Measurements from ENCODE around the gene TSPAN16.

Gene TSPAN16

DNA sequence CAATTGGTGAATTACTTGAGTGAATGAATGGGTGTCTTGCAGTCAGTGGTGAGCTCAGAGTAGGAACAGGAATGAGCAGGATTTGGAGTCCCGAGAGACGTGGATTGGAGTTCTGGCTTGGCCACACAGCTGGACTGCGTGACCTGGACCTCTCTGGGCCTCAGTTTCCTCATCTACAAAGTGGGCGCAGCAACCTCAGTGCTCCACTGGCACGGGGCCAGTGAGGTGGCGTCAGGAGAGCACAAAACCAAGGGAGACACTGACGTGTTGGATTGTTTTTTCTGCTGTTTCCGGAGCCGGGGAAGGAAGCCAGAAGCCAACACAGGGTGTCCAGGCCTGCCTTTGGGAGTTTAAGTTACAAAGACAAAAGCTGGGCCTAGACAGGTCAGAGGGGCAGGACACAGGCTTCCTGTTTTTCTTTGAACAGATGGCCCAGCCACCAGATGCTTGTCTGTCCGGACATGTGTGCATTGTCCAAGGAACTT is 27.1 kb upstream of the TSPAN16 start:
- FAIRE-seq = no peak

DNA sequence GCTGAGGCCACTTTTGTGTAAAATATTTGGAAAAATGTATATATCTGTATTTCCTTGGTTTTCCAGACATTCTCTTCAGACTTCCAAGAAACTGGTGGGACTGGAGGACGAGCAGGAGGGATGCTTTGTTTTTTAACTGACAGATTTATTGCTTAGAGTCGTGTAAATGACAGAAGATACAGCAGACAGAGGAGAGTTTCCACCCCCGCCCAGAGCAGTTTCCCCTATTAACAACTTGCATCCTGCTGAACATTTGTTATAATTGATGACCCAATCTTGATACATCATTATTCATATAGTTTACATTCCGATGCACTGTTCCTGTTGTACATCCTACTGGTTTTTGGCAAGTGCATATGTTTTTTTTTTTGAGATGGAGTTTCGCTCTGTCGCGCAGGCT is 26.6 kb upstream of the TSPAN16 start:
- DNase-seq (ENCODE audit: low spot score) = no peak
- FAIRE-seq = no peak

More for the DNA sequence above, 27.1 kb upstream of the TSPAN16 start:
- no peak for DNase-seq (ENCODE audit: low spot score)

DNA sequence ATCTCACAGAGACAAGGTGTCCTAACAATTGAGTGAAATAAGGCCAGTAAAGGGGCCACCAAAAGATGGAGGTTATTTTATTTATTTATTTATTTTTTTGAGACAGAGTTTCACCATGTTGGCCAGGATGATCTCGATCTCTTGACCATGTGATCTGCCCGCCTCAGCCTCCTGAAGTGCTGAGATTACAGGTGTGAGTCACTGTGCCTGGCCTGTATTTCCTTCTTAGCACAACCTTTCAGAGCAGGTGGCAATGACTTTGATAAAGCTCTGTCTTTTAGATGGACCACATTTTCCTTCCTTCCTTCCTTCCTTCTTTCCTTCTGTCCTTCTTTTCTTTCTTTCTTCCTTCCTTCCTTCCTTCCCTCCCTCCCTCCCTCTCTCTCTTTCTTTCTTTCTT is 22.7 kb upstream of the TSPAN16 start:
- DNase-seq (ENCODE audit: low spot score) (no peak), FAIRE-seq (no peak)

DNA sequence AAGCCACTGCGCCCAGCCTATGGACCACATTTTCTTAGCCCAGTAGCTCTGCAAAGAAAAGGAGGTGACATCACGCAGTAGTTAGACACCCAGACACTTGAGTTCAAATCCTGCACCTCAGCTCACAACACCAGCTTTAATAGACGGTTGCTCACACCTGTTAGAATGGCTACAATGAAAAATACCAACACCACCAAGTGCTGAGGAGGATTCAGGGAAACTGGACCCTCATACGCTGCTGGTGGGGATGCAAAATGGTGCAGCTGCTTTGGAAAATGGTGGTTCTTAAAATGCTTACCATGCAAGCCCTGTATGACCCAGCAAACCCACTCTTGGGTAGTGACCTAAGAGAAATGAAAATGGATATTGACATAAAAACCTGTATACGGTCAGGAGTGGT is 22.0 kb upstream of the TSPAN16 start:
- no peak for FAIRE-seq

DNA sequence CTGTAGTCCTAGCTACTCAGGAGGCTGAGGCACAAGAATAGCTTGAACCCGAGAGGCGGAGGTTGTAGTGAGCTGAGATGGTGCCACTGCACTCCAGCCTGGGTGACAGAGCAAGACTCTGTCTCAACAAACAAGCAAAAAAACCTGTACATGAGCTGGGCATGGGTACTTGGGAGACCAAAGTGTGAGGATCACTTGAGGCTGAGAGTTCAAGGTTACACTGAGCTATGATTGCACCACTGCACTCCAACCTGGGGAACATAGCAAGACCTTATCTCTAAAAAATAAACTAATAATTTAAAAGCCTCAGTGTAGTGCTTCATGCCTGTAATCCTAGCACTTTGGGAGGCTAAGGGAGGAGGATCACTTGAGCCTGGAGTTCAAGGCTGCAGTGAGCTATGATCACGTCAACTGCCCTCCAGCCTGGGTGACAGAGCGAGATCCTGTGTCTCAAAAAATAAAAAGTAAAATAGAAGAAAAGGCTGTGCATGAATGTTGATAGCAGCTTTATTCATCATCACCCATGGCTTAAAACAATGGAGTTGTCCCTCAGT is 21.4 kb upstream of the TSPAN16 start:
- FAIRE-seq (no peak), DNase-seq (ENCODE audit: low spot score) (no peak)

More for the DNA sequence above, 22.0 kb upstream of the TSPAN16 start:
- no peak for DNase-seq (ENCODE audit: low spot score)

DNA sequence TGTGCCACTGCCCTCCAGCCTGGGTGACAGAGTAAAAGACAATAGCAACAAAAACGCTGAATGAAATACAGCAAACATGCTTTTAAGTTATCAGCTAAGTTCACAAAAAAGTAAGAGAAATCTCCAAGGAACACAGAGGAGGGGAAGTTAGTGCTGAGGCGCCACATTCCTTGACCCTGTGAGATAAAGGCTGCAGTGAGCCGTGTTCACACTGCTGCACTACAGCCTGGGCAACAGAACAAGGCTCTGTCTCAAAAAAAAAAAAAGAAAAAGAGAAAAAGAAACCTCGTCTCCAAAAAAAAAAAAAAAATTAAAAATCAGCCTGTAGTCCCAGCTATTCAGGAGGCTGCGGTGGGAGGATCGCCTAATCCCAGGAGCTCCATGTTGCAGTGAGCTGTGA is 17.3 kb upstream of the TSPAN16 start:
- DNase-seq (ENCODE audit: low spot score) (no peak), FAIRE-seq (no peak)

DNA sequence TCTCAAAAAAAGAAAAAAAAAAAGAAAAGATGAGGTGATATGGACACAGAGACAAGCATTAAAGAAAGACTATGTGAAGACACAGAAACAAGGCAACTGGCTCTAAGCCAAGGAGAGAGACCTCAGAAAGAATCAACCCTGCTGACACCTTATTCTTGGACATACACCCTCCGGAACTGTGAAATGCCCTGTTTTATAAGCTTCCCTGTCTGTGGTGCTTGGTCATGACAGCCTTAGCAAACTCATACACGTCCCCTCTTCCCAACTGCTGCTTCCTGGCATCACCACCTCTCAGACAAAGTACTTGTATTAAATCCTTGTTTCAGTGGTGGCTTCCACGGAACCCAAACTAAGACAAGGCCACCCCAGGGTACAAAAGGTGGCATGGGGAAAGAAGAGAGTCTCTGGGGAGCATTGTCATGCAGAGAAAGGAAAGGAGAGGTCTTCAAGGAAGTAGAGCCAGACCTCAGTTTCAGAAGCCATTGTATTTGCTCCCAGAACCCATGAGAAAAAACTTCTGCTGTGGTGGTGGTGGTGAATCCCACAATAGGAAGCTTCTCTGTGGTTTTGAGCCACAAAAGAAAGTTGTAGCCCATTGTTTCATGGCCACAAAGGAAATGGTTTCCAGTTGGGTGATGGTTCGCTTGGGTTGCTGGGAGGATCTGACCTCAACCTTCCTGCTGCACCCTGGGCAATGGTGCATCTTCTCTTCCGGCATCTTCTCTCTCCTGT is 16.3 kb upstream of the TSPAN16 start:
- FAIRE-seq (no peak), DNase-seq (ENCODE audit: low spot score) (peak; percentile 20)

DNA sequence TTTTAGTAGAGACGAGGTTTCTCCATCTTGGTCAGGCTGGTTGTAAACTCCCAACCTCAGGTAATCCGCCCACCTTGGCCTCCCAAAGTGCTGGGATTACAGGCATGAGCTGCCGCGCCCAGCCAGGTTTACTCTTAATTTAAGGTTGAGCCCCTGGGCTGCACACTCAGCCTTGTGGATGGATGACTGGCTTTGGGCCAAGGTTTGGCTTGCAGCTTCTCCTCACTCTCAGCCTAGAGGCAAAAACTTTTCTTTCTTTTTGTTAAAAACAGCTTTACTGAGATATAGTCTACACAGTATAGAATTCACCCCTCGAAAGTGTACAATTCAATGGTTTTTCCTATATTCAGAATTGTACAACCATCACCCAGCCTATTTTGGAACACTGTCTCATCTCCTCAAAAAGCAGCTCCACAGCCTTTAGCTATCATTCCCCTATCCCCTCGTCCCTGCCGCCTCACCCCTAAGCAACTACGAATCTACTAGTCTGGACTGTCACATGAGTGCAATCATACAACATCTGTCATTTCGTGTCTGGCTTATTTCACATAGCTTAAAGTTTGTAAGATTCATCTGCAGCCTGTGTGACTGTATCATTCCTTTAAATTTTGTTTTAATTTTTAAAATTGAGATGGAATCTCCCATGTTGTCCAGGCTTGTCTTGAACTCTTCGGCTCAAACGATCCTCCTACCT is 14.5 kb upstream of the TSPAN16 start:
- DNase-seq (ENCODE audit: low spot score) (no peak), FAIRE-seq (no peak)

DNA sequence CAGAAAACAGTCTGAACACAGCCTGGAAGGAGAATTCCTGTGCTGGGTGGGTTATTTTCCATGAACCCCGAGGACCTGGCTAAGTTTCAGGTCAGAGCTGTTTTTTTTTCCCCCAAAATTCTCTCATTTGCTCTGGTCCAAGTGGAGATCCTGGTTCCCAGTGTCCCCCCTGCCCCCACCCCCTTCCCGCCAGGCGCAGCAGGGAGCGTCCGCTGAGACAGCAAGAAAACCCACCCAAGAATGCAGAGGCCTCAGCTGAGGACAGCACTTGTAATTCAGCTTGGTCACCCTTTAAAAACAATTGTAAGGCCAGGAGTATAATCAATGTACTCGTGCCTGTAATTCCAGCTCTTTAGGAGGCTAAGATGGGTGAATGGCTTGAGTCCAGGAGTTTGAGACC is 11.4 kb upstream of the TSPAN16 start:
- no peak for FAIRE-seq
- no peak for DNase-seq (ENCODE audit: low spot score)

DNA sequence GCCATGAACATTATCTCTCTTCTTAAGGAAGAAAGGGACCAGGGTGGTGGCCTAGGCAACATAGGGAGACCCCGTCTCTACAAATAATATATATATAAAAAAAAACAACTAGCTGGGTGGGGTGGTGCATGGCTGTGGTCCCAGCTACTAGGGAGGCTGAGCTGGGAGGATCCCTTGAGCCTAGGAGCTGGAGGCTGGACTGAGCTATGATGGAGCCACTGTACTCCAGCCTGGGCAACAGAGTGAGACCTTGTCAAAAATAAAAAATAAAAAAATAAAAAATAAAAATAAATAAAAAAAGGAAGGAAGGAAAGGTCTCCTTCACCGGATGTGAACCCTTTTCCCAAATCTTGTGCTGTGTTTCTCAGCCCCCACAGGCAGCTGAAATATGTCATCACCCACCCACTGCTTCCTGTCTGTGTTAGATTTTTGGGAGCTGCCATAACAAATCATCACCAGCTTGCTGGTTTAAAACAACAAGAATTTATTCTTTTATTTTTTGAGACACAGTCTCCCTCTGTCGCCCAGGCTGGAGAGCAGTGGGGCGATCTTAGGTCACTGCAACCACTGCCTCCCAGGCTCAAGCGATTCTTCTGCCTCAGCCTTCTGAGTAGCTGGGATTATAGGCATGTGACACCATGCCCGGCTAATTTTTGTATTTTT is 9.5 kb upstream of the TSPAN16 start:
- DNase-seq (ENCODE audit: low spot score) = no peak
- no peak for FAIRE-seq

DNA sequence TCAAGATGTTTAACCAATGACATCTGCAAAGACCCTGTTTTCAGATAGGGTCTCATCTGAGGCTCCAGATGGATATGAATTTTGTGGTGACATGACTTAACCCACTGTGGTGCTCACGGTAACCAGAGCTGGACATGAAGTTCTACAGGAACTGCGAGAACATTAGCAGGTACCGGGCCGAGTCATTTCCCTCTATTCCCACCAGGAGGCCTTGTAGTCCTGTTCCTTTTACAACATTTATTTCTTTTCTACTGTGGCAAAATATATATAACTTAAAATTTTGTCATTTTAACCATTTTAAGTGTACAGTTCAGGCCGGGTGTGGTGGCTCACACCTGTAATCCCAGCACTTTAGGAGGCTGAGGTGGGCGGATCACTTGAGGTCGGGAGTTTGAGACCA is 7.6 kb upstream of the TSPAN16 start:
- DNase-seq (ENCODE audit: low spot score) = no peak

DNA sequence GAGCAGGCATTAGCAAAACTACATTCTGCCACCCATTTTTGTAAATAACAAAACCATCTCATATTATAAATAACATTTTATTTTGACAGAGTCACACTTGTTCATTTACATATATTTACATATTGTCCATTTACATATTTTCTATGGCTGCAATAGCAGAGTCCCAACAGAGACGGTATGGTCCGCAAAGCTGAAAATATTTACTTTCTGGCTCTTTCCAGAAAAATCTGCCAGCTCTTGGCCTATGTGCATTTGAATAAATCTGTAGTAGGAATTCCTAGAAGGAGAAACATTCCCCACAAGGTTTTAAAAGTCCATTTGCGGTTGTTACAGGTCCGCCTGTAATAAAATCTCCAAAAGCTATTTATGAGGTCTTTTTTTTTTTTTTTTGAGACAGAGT is 5.7 kb upstream of the TSPAN16 start:
- FAIRE-seq (no peak), DNase-seq (ENCODE audit: low spot score) (no peak)

More for the DNA sequence above, 7.6 kb upstream of the TSPAN16 start:
- FAIRE-seq = no peak

DNA sequence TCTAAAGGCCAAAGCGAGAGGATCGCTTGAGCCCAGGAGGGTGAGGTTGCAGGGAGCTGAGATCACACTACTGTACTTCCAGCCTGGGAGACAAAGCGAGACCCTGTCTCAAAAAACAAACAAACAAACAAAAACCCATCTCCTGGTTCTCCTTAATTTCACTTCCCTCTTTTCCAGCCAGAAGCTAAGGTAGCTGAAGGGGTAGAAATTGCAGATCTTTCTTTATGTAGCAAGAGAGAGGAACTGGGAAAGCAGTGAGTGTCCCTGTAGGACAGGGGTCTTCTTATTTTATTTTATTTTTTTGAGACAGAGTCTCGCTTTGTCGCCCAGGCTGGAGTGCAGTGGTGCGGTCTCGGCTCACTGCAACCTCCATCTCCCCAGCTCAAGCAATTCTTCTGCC is 4.5 kb upstream of the TSPAN16 start:
- FAIRE-seq = no peak
- DNase-seq (ENCODE audit: low spot score) = no peak

DNA sequence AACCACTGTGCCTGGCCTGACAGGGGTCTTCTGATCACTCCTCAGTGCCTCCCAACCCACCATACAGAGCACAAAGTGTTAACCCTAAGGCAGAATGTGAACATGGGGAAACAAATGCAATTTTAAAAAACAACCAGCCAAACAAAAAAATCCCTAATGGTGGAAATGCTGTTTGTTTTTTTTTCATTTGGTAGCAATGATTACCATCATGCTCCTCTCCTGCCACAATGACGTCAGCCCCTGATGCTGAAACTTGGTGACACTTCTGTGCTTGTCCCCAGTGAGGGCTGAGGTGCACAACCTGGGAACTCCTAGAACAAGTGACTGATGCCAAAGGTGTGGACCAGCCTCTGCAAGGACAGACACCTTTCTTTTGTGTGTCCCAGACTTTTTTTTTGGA is 4.0 kb upstream of the TSPAN16 start:
- DNase-seq (ENCODE audit: low spot score) (no peak), FAIRE-seq (no peak)

DNA sequence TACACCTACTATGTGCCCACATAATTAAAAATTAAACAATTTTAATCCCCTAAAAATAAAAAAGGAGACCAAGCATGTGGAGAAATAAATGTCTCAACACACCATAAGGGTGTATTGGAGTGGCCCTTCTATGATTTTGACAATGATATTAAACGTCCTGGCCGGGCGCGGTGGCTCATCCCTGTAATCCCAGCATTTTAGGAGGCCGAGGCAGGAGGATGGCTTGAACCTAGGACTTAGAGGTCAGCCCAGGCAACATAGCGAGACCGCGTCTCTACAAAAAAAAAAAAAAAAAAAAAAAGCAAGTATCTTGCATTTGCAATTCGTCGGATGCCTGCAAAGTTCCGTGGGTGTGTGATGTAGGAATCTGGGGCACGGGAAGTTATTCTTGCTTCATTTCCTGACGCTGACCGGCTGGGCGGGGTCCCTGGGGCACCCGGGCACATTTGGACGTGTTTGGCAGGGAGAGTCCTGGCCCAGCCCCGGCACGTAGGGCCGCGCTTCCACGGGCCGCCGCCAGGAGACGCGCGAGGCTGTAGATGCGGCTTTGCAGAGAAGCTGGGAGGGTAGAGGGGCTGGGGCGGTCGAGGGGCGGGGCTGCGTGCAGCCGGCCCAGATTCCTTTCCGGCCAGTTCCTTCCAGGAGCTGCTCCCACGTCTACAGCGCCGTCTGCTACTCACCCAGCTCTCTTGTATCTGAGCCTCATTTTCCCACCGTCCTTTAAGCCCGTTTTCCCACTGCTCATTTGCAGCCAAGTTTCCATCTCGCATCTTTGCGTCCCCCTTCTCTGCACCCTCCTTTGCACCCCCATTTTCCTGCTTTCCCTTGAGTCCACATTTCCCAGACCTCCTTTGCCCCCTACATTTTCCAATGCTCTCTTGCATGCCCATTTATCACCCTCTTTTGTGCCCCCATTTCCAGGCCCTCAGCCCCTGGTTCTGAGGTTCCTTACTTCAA is 2.2 kb upstream of the TSPAN16 start:
- FAIRE-seq = no peak
- peak; percentile 80 for DNase-seq (ENCODE audit: low spot score)

DNA sequence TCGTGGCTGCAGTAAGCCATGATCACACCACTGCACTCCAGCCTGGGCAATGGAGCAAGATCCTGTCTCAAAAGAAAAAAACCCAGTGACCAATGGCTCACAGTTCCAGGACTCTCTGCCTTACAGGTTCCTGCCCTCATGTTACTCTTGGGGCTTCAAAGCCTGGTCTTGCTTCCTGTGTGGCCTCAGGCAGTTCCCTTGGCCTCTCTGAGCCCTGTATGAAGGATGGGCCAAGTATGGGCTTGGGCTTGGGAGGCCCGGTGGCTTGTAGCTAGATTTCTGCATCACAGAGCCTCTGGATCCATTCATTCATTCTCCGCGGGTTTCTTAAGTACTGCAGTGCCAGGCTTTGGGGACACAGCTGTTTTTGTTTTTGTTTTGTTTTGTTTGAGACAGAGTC is 780 bp upstream of the TSPAN16 start:
- DNase-seq (ENCODE audit: low spot score) (no peak), FAIRE-seq (no peak)

DNA sequence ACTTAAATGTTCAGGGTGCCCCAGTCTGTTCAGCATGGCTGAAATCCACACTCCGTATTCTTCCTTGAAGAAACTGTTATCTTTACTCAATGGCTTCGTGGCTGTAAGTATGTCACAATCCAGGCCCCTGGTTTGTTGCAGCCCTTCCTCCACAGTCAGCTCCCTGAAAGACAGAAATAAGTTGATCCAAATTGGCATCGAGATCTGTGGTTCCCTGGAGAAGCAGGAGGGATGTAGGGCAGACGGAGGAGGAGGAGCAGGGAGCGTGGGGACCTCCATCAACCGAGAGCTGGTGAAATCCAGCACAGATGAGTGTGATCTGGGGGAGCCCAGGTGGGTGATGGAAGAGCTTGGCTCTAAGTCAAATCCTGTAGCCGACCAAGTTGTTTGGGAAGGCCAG is 304 bp downstream of the TSPAN16 start:
- FAIRE-seq (no peak), DNase-seq (ENCODE audit: low spot score) (no peak)

DNA sequence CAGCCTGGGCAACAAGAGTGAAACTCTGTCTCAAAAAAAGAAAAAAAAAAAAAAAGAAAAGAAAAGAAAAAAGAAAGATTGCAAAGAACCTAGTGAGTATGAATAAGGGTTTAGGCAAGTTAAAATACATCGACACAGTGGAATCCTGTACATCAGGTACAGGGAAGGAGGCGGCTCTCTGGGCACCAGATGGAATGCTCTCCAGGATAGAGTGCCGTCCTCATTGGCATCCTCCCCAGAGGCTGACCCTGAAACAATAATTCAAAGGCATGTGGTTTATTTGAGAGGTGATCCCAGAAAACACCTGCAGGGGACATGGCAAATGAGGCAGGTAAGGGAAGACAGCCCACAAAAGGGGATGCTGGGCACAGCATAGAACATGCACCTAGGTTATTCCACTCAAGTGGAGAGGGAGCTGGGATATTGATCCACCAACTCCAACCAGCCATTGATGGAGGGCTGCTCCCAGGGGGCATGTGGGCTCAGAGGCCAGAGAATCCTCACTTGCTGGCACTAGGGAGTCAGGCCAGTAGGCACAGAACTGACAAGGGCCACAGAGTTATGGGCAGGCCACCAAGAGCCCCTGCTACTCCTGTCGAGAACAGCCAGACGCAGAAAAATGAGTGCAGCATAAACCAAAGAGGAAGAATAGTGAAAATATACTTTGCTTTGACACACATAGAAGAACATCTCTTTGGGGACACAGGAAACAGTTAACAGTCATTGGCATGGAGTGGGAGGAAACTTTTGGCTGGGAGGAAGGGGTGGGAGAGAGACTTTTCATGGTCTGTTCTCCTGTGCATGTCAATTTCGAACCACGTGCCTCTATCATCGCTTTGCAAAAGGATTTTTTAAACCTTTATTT is 4.2 kb downstream of the TSPAN16 start:
- DNase-seq (ENCODE audit: low spot score) (no peak), FAIRE-seq (no peak)

DNA sequence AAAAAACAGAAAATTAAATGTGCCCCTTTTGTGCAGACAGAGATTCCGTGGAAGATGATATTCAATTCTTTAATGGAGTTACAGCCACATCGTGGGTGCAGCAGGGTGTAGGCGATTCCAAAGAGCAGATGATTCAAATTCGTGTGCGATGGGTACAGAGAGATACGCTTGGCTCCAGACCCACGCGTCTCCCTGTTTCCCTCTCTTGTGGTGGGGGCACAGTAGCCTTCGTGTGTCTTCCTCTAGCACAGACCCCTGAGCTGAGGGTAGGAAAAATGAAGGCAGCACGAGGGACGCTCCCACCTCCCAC is 4.8 kb downstream of the TSPAN16 start:
- DNase-seq (ENCODE audit: low spot score) = no peak
- FAIRE-seq = no peak

DNA sequence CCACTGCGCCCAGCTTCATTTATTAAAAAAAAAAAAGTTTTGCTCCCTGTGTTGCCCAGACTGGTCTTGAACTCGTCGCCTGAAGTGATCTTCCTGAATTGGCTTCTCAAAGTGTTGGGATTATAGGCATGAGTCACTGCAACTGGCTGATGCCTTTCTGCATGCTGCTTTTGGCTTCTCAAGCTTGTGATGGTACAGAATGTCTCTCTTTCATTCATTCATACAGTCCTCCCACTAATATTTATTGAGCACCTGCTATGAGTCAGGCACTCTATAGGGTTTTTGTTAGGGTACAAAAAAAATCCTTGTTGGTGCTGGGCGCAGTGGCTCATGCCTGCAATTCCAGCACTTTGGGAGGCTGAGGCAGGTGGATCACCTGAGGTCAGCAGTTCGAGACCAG is 9.0 kb downstream of the TSPAN16 start:
- FAIRE-seq (no peak), DNase-seq (ENCODE audit: low spot score) (no peak)

All from RCC 7860 (cell line).